CD4-positive, alpha-beta T cell (primary cell): Measurements from ENCODE around the gene MS4A7. TPM values are rescaled to one million over a fixed set of nuclear protein-coding genes. Genes with fewer than 3 reads are reported as not detected.

Experiments used
- ATAC-seq: fragments of 200-7000 bp; cut with Tn5 transposase; one replicate; pipeline ENCODE4 v1.10.0; 2022; ENCODE audit warnings: mild to moderate bottlenecking; ENCODE audit not compliant: poor library complexity
- CTCF ChIA-PET: fragments of 350-600 bp; sonication (Branson Sonifier 250); formaldehyde crosslinking; loops from one replicate; lab custom pipeline; 2021; ENCODE audit warnings: antibody characterized with exemption, inconsistent platforms; lab: Charles Lee
- POLR2A ChIA-PET: fragments of 350-600 bp; sonication (Branson Sonifier 250); formaldehyde crosslinking; loops from one replicate; lab custom pipeline; 2021; ENCODE audit warnings: antibody characterized with exemption, inconsistent platforms; lab: Charles Lee
- DNase-seq, 14 experiments: peaks; one replicate each; pipeline ENCODE4 v3.0.0-alpha.2; 2013 to 2020; ENCODE audit warnings: mixed read lengths in 2 of 14
- H3K27ac ChIP-seq, 2 donors: one replicate each; pipeline versions ENCODE4 v1.5.1 to v1.7.0; 2013; ENCODE audit warnings: low read length in 2 of 2, low read depth in 1 of 2, mild to moderate bottlenecking in 1 of 2
- H3K27me3 ChIP-seq, 2 experiments: 1 replicate in 1 of 2; 2 replicates in 1 of 2; pipeline versions ENCODE4 v1.6.1 to v1.7.0; 2013; ENCODE audit warnings: low read length in 2 of 2, control low read depth in 1 of 2, mild to moderate bottlenecking in 1 of 2, moderate library complexity in 1 of 2; ENCODE audit not compliant: insufficient read depth in 2 of 2, control insufficient read depth in 1 of 2
- H3K36me3 ChIP-seq: one replicate; pipeline ENCODE4 v1.6.1; 2013; ENCODE audit warnings: low read length, control low read depth; ENCODE audit not compliant: insufficient read depth
- H3K4me1 ChIP-seq: one replicate; pipeline ENCODE4 v1.6.1; 2013; ENCODE audit warnings: low read length, control low read depth; ENCODE audit not compliant: insufficient read depth
- H3K4me3 ChIP-seq: one replicate; pipeline ENCODE4 v1.5.1; 2013; ENCODE audit warnings: mild to moderate bottlenecking, low read length, moderate library complexity
- H3K9me3 ChIP-seq, 2 experiments: 1 replicate in 1 of 2; 2 replicates in 1 of 2; pipeline versions ENCODE4 v1.6.1 to v1.7.0; 2013; ENCODE audit warnings: low read length in 2 of 2, mild to moderate bottlenecking in 2 of 2, control low read depth in 1 of 2, moderate library complexity in 1 of 2; ENCODE audit not compliant: control insufficient read depth in 1 of 2, insufficient read depth in 1 of 2
- H3K27ac Mint-ChIP-seq: one replicate; pipeline ENCODE4 v1.8.0; 2020; ENCODE audit warnings: mixed read lengths
- H3K27me3 Mint-ChIP-seq: one replicate; pipeline ENCODE4 v1.8.0; 2021; ENCODE audit warnings: mixed read lengths
- H3K36me3 Mint-ChIP-seq: one replicate; pipeline ENCODE4 v1.8.0; 2021; ENCODE audit warnings: low read depth, mixed read lengths
- H3K4me1 Mint-ChIP-seq: one replicate; pipeline ENCODE4 v1.8.0; 2021; ENCODE audit warnings: low read depth, mixed read lengths
- H3K4me3 Mint-ChIP-seq: one replicate; pipeline ENCODE4 v1.8.0; 2020; ENCODE audit warnings: mild to moderate bottlenecking, mixed read lengths
- H3K9me3 Mint-ChIP-seq: one replicate; pipeline ENCODE4 v1.8.0; 2020; ENCODE audit warnings: mixed read lengths
- intact Hi-C, 2 experiments: fragments of 100-400 bp; cut with DNase I in 1 of 2; cut with micrococcal nuclease in 1 of 2; formaldehyde crosslinking; loops; one replicate each; pipeline versions ENCODE4 v1.15.1 to v1.9.0; 2023 to 2025; cut with DNase I, micrococcal nuclease
- total RNA-seq, 174 experiments: library from RNA in 2 of 174; stranded (reverse) in 2 of 174; gene quantifications; one replicate each; pipeline ENCODE4 v1.2.3 and lab custom pipeline; 2021 to 2026
- TF ChIP-seq, protein P1 (sequence below): fragments of 200-600 bp; IDR thresholded peaks from one replicate; pipeline ENCODE4 v1.8.0; 2022; ENCODE audit warnings: antibody characterized with exemption, mild to moderate bottlenecking

The MS4A7 gene
- total RNA-seq, 2 experiments from 2014 or later: 0.80 TPM; not detected in 1

DNA sequence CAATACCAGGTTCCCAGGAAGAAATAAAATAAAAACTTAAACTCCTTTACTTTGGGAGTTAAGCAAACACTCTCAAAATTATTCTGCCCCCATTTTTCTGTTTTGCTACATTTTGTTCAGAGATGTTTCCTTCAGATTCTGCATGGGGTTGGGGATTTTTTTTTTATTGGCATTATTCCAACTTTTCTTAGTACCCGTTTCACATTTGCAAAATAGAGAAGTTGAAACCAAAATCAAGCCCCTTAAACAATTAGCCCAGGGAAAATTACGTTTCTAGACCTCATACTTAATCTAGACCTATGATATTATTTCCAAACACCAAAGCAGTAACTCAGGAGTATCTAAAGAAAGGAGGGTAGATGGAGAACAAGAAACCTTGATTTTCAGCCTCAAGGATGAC, 20.6 kb upstream of the MS4A7 start:
- Histone ChIP-seq H3K9me3 (peaks cover 0 to 8% of the 10 kb centered on the region in 2 experiments), H3K36me3 (no peaks in the 10 kb centered on the region), H3K4me3 (no peak overlapping the region), H3K27ac (no peak overlapping the region), H3K4me1 (no peaks in the 10 kb centered on the region), H3K27me3 (no peaks in the 10 kb centered on the region)
- DNase-seq (no peak), ATAC-seq (no peak)
- peaks cover 3% of the 10 kb centered on the region for H3K27me3 Mint-ChIP-seq
- intact Hi-C loops: no loop called here
- H3K27ac Mint-ChIP-seq: no peak overlapping the region
- POLR2A ChIA-PET: no interaction called here
- H3K4me3 Mint-ChIP-seq: no peak overlapping the region
- H3K4me1 Mint-ChIP-seq: no peaks in the 10 kb centered on the region
- H3K9me3 Mint-ChIP-seq: peaks cover 2% of the 10 kb centered on the region
- CTCF ChIA-PET: no interaction called here
- TF ChIP-seq, protein P1, sequence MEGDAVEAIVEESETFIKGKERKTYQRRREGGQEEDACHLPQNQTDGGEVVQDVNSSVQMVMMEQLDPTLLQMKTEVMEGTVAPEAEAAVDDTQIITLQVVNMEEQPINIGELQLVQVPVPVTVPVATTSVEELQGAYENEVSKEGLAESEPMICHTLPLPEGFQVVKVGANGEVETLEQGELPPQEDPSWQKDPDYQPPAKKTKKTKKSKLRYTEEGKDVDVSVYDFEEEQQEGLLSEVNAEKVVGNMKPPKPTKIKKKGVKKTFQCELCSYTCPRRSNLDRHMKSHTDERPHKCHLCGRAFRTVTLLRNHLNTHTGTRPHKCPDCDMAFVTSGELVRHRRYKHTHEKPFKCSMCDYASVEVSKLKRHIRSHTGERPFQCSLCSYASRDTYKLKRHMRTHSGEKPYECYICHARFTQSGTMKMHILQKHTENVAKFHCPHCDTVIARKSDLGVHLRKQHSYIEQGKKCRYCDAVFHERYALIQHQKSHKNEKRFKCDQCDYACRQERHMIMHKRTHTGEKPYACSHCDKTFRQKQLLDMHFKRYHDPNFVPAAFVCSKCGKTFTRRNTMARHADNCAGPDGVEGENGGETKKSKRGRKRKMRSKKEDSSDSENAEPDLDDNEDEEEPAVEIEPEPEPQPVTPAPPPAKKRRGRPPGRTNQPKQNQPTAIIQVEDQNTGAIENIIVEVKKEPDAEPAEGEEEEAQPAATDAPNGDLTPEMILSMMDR: no peak
- H3K36me3 Mint-ChIP-seq: no peaks in the 10 kb centered on the region

DNA sequence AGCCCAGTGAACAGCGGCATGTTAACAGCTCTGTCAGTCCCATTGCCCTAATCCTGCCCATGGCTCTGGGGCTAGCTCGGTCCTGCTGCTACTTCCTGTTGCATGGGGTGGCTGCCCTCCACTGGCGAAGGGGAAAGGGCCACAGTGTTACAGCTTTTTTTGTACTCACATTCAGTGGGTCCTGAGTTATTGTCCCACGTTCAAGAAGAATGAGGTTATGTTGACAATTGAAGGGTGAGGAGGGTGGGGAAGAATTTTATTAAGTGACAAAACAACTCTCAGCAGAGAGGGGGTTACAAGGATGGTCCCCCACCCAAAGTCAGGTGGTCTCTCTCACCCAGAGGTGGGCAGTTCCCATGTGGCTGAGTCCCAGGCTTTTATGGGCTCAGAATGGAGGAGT, 17.7 kb upstream of the MS4A7 start:
- no peak for ATAC-seq
- Histone ChIP-seq H3K27ac (no peak overlapping the region), H3K27me3 (peaks cover 0 to 4% of the 10 kb centered on the region in 2 experiments), H3K9me3 (peaks cover 0 to 8% of the 10 kb centered on the region in 2 experiments), H3K4me3 (no peak overlapping the region), H3K4me1 (no peaks in the 10 kb centered on the region), H3K36me3 (no peaks in the 10 kb centered on the region)
- no peak overlapping the region for H3K27ac Mint-ChIP-seq
- intact Hi-C loops: loop anchor here (5.0 kb wide), 2 partner anchors 122 to 127 kb away; no protein-coding TSS in a partner anchor
- no peaks in the 10 kb centered on the region for H3K4me1 Mint-ChIP-seq
- TF ChIP-seq, protein P1: no peak
- POLR2A ChIA-PET: no interaction called here
- H3K9me3 Mint-ChIP-seq: no peaks in the 10 kb centered on the region
- no peak for DNase-seq
- no peaks in the 10 kb centered on the region for H3K36me3 Mint-ChIP-seq
- CTCF ChIA-PET: no interaction called here
- no peak overlapping the region for H3K4me3 Mint-ChIP-seq
- H3K27me3 Mint-ChIP-seq: peaks cover 17% of the 10 kb centered on the region

DNA sequence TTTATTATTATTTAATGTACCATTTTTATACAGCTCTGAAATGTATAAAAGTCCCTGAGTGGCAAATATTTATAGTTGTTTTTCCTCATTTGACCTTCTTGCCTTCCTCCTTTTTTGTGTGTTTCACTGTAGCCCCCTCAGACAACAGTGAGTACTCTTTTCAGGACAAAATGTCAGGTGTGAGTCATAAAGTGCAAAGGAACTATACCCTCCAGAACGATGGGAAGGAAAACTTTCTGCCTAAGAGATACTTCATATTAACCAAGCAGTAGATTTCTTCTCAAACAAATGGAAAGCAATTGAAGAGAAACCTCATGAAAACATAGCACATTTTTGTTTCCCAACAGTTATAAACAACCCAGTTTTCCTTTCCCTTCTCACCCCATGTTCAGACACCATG, 16.1 kb upstream of the MS4A7 start:
- CTCF ChIA-PET: no interaction called here
- POLR2A ChIA-PET: no interaction called here
- ATAC-seq (no peak), DNase-seq (no peak)
- TF ChIP-seq, protein P1: no peak
- no peaks in the 10 kb centered on the region for H3K36me3 Mint-ChIP-seq
- H3K4me3 ChIP-seq: no peak overlapping the region
- no peaks in the 10 kb centered on the region for H3K9me3 Mint-ChIP-seq
- peaks cover 0 to 8% of the 10 kb centered on the region in 2 experiments for H3K9me3 ChIP-seq
- no peak overlapping the region for H3K27ac Mint-ChIP-seq
- no peak overlapping the region for H3K27ac ChIP-seq
- no peaks in the 10 kb centered on the region for H3K36me3 ChIP-seq
- H3K4me1 ChIP-seq: no peaks in the 10 kb centered on the region
- intact Hi-C loops: loop anchor here (2.0 to 5.0 kb wide), 3 partner anchors 120 to 257 kb away; no protein-coding TSS in a partner anchor
- H3K27me3 Mint-ChIP-seq: peaks cover 17% of the 10 kb centered on the region
- peaks cover 0 to 4% of the 10 kb centered on the region in 2 experiments for H3K27me3 ChIP-seq
- H3K4me3 Mint-ChIP-seq: no peak overlapping the region
- H3K4me1 Mint-ChIP-seq: no peaks in the 10 kb centered on the region
